ENCODE measurements around the gene CTNNA2.

The CTNNA2 gene

DNA sequence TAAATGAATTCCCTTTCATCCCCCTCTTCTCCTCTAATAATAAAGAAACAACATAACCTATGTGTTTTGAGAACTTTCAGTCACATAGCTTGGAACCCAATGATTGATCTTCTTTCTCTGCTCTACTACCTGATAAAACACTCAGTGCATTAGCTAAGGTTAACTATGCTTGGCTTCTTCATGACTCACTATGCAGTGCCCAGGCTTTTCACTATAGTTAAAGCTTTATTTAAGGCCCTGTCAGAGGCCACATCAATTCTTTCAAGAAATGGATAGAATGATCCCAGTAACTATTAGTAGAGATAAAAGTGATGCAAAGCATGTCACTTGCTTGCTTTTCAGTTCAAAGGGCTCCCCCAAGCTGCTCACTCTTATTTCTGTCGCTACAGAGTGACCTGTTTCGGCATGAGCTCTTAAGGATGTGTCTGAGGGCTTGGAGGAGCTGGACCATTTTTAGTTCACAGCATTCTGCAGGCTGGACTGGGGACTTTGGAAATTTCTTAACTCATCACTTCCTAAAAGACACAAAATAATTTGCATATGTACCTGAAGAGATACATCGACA, 407.7 kb downstream of the CTNNA2 start:
- Mint-ChIP-seq H3K9me3 (no peaks in the 10 kb centered on the region), H3K4me3 (no peak overlapping the region), H3K27ac (no peak overlapping the region), H3K36me3 (no peaks in the 10 kb centered on the region), H3K27me3 (no peaks in the 10 kb centered on the region), H3K4me1 (no peaks in the 10 kb centered on the region)
- ATAC-seq = no peak

DNA sequence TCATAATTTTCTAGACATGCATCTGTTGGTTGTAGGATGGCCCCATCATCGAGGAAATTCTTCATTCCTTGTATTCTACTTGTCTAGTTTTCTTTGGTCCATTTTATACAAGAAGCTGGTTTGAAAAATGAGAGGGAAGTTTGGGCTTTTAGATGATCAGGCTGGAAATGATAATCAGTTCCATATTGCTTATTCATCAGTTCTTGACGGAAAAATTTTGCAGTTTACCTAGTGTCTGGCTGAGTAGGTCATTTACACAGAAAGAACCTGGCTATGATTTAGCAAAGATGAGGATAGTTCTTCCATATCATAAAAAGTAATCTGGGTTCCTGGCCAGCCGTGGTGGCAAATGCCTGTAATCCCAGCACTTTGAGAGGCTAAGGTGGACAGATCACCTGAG, 416.8 kb downstream of the CTNNA2 start:
- ATAC-seq = no peak
- Mint-ChIP-seq H3K27ac (no peak overlapping the region), H3K4me1 (no peaks in the 10 kb centered on the region), H3K27me3 (no peaks in the 10 kb centered on the region), H3K9me3 (no peaks in the 10 kb centered on the region), H3K4me3 (no peak overlapping the region), H3K36me3 (no peaks in the 10 kb centered on the region)

DNA sequence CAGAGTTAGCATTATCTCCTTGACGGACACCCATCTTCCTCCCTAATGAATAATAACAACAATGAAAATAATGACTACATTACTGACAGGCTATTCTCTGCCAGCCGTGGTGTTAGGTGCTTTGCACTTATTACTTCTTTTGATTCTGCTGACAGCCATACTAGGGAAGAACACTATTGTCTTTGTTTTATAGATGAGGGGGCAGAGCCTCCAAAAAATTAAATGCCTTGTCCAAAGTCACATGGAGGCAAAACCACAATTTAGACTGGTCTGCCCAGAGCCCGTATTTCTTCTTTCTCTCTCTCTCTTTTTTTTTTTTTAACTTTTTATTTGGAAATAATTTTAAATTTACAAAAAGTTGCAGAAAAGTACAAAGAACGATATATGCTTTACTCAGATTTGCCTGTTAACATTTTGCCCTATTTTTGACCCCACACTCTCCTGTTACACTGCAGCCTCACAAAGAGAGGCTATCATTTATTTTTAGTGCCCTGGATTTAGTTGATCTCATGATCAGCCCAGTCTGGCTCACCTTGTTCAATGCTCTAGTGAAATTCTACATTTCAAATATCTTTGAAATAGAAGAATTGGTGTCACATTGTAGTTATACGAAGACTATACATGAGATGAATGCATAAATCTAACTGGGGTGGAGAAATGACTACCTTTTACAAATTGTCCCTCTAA, 422.3 kb downstream of the CTNNA2 start:
- Mint-ChIP-seq H3K4me3 (no peak overlapping the region), H3K4me1 (peaks cover 6% of the 10 kb centered on the region), H3K9me3 (no peaks in the 10 kb centered on the region), H3K36me3 (no peaks in the 10 kb centered on the region), H3K27me3 (no peaks in the 10 kb centered on the region), H3K27ac (no peak overlapping the region)
- ATAC-seq = no peak

DNA sequence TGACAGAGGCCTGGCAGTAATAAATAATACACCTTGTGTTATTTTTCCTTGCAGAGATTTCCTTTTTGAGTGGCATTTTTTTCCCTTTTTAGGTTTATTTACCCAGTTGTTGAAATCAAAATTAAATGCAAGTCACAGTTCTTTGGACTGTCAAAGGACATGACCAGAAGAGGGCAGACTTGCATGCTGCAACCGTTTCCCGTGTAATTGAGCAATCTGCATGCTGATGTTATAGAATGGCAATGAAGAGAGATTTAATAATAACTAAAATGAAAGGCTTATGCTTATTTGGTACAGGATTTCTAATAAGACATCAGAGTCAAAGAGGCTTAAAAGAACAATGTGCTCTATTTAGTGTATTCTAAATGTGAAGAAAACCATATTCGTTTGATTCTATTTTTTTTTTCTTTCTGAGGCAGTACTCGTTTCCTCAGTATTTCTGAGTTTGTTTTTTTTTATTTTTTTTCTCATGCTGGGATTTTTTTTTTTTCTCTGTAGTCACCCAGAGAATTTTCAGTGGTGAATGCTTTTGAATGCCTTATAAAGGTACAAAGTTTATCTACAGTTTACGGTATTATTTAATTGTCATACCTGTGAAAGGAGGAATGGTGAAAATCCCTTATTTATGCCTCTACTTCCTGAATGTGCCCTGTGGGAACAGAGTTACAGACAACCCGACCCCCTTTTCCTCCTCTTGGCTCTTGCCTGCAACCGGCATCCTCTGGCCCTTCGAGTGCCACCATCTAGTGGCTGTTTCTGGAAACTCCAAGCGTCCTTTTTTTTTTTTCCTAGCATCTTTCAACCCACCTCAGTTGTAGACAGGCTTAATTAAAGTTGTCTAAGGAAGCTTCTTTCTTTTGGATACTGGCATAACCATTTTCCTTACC, 423.2 kb downstream of the CTNNA2 start:
- Mint-ChIP-seq H3K36me3 (no peaks in the 10 kb centered on the region), H3K27ac (no peak overlapping the region), H3K27me3 (no peaks in the 10 kb centered on the region), H3K9me3 (no peaks in the 10 kb centered on the region), H3K4me3 (no peak overlapping the region), H3K4me1 (peaks cover 6% of the 10 kb centered on the region)
- ATAC-seq = no peak

DNA sequence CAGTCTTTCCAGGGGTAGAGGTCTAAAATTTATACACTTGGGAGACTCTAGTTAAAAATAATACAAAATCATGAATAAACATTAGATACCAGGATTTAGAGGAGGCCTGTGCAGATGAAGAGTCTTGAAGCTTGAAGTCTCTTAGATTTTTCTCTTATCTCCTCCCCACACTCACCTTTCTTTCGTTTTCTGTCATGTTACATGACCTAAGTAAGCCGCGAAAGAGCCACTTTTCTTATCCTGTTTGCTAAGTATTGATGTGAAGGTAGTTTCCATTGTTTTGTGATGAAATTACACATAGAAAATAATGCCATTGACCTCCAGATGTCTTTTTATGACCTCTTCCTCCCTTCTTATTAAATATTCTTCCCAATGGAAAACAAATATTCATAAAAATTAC, 423.9 kb downstream of the CTNNA2 start:
- H3K36me3 Mint-ChIP-seq = no peaks in the 10 kb centered on the region
- no peak overlapping the region for H3K4me3 Mint-ChIP-seq

DNA sequence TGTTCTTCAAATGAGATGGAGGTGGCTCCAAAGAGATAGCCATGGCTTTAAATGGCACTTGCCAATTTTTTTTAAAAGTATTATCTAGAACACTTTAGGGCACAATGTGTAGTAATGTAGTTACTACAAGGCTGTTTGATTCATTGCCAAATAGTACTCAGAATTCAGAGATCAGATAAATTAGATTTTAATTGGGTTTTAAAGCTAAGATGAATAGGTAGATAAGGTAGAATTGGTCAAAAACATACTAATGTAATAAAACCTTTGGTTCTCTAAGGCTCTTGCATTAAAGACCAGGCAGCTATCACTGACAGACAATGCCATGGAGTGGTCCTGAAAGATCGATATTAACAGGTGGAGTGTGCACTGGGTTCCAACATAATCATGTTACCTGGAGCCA, 425.8 kb downstream of the CTNNA2 start:
- Mint-ChIP-seq H3K4me3 (no peak overlapping the region), H3K9me3 (no peaks in the 10 kb centered on the region), H3K27me3 (no peaks in the 10 kb centered on the region), H3K4me1 (peaks cover 6% of the 10 kb centered on the region), H3K27ac (no peak overlapping the region), H3K36me3 (no peaks in the 10 kb centered on the region)
- ATAC-seq = no peak

More for the DNA sequence above, 423.9 kb downstream of the CTNNA2 start:
- H3K27me3 Mint-ChIP-seq = no peaks in the 10 kb centered on the region
- H3K4me1 Mint-ChIP-seq = peaks cover 6% of the 10 kb centered on the region
- H3K9me3 Mint-ChIP-seq = no peaks in the 10 kb centered on the region
- no peak overlapping the region for H3K27ac Mint-ChIP-seq
- no peak for ATAC-seq

DNA sequence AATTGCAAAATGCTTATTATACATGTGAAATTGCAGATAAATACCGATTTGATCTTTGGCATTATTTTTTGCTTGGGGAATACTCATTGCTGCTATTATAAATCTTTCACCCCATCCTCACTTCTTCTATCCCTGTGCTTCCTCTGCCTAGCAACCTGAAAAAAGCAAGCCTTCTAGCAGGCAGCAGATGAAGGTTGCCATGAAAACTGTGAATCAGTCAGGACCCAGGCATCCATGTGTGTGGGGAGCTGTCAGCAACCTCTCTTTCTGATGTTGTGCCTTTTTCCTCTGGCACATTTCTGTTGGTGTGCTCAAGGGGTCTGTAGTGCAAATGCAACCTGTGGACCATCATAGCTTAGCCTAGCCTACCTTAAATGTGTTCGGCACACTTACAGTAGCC, 427.5 kb downstream of the CTNNA2 start:
- Mint-ChIP-seq H3K27ac (no peak overlapping the region), H3K4me3 (no peak overlapping the region), H3K36me3 (no peaks in the 10 kb centered on the region), H3K27me3 (no peaks in the 10 kb centered on the region), H3K4me1 (peaks cover 6% of the 10 kb centered on the region), H3K9me3 (no peaks in the 10 kb centered on the region)
- no peak for ATAC-seq

DNA sequence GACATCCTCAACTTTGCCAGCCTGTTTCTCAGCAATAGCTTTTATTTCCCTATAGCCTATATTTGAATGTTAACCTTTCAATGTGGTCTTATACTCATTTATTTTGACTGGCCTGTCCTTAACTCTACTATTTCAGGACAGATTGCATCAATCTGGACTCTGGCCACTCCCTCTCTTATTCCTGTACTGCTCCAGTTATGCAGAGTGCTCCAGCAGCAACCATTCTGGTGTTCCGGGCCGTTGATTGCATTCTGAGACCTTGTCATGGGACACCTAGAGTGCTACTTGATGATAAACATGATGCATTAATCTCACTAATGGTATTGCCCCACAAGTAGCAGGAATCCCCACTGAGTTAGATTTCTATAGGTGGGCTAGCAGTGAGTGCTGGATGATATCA, 428.3 kb downstream of the CTNNA2 start:
- no peak for ATAC-seq
- no peaks in the 10 kb centered on the region for H3K36me3 Mint-ChIP-seq
- H3K27me3 Mint-ChIP-seq = no peaks in the 10 kb centered on the region
- H3K9me3 Mint-ChIP-seq = no peaks in the 10 kb centered on the region
- H3K4me3 Mint-ChIP-seq = no peak overlapping the region
- H3K4me1 Mint-ChIP-seq = peaks cover 4% of the 10 kb centered on the region
- H3K27ac Mint-ChIP-seq = no peak overlapping the region

DNA sequence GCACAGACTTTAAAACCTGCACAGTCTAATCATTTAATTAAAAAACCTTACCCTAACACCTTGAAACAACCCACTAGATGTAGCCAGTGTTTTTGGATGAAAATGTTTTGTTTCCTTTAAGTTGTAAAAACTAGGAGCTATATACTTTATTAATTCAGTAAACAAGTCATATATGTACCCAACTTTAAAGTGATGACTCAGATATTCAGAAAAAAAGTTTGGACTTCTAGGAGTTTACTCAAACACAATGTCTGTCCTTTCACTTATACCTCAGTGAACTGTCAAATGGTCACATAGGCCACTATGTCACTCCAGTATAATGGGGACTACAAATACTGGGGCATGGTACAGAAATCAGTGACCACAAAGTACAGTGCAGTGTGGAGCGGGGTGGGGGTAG, 431.4 kb downstream of the CTNNA2 start:
- Mint-ChIP-seq H3K36me3 (no peaks in the 10 kb centered on the region), H3K4me1 (no peaks in the 10 kb centered on the region), H3K27ac (no peak overlapping the region), H3K4me3 (no peak overlapping the region), H3K27me3 (no peaks in the 10 kb centered on the region), H3K9me3 (no peaks in the 10 kb centered on the region)
- no peak for ATAC-seq

DNA sequence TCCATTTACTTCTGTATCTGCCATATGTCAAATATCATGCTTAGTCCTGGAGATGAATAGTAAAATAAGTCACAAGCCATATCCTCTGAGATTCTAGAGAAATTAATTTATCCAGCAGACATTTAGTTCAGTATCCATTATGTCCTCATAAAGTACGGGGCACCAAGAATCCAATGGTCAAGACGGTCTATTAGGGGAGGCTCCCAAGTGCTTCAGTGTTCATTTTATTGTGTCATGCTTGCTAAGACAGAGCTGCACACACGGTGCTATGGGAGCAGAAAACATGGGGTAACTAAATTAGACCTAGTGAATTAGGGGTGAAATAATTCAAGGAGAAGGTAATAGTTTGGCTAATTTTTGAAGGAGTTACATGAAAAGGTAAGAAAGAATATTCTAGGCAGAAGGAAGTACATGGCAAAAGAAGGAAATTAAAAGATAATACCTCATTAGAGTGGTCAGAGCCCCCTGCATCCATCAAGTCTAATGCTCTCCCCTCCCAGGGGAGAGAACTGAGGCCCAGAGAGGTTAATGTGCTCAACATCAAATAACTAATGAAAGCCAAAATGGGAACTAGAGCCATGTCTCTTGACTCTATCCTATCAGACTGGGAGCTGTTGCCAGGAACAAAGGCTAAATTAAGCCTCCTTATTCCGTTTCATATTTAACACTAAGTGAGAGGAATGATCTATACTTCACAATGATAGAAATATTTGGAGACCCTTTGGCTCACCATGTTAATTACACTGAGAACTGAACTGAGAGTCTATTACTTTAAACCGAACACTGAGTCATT, 433.0 kb downstream of the CTNNA2 start:
- no peaks in the 10 kb centered on the region for H3K4me1 Mint-ChIP-seq
- no peak overlapping the region for H3K4me3 Mint-ChIP-seq
- ATAC-seq = no peak
- H3K36me3 Mint-ChIP-seq = no peaks in the 10 kb centered on the region
- H3K27ac Mint-ChIP-seq = no peak overlapping the region
- H3K27me3 Mint-ChIP-seq = no peaks in the 10 kb centered on the region
- H3K9me3 Mint-ChIP-seq = no peaks in the 10 kb centered on the region

DNA sequence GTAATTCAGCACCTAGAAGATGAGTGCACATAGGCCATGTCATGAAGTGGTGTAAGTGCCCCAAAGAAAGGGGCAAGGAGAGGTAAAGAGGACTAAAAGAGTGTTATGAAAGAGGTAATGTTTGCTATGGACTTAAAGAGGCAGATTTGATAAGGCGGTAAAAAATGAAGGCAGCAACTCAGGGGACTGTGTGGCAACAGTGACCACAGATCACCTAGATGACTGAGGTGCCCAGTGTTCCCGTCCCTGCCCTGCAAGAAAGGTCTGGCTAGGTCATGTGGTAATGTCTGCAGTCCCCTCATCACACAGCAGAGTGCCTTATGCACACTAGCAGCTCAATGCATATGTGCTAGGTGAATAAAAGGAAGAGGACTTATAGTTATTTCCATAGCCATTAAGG, 434.9 kb downstream of the CTNNA2 start:
- Mint-ChIP-seq H3K36me3 (no peaks in the 10 kb centered on the region), H3K4me1 (no peaks in the 10 kb centered on the region), H3K27ac (no peak overlapping the region), H3K27me3 (no peaks in the 10 kb centered on the region), H3K9me3 (no peaks in the 10 kb centered on the region), H3K4me3 (no peak overlapping the region)
- no peak for ATAC-seq

DNA sequence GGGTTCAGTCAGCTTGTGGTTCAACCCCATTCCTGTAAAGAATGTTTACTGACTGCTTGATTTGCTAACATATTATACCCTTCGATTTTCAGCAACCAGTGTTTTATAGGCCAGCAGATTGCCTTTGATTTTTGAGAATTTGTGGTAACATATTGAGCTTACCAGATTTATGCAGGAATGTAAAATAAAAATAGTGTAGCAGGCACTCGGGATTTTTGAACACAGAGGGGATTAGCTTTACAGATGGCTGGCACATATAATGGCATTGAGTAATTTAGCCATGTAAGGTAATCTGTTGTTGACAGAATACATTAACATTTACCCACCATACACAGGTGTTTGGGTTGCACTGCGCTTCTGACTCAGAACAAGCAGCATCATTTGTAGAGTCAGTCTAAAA, 437.7 kb downstream of the CTNNA2 start:
- Mint-ChIP-seq H3K4me3 (no peak overlapping the region), H3K36me3 (no peaks in the 10 kb centered on the region), H3K27me3 (no peaks in the 10 kb centered on the region), H3K27ac (no peak overlapping the region), H3K9me3 (peaks cover 3% of the 10 kb centered on the region), H3K4me1 (no peaks in the 10 kb centered on the region)
- no peak for ATAC-seq

DNA sequence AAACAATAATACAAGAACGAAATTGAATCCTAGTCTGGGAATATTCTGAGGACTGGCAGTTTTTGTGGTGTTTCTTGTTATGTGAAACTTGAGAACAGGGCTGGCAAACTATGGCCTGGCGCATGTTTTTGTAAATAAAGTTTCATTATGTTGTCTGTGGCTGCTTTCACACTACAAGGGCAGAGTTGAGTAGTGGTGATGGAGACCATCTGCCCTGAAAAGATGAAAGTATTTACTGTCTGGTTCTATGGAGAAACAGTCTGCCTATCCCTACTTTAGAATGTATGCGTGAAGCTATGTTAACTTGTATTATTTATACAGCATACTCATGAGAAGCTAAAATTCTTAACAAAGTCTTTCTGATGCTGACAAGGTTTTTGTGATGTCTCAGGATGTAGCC, 439.8 kb downstream of the CTNNA2 start:
- no peak overlapping the region for H3K4me3 Mint-ChIP-seq
- H3K9me3 Mint-ChIP-seq = peaks cover 3% of the 10 kb centered on the region
- no peaks in the 10 kb centered on the region for H3K27me3 Mint-ChIP-seq
- H3K36me3 Mint-ChIP-seq = no peaks in the 10 kb centered on the region
- no peaks in the 10 kb centered on the region for H3K4me1 Mint-ChIP-seq
- no peak overlapping the region for H3K27ac Mint-ChIP-seq
- no peak for ATAC-seq

DNA sequence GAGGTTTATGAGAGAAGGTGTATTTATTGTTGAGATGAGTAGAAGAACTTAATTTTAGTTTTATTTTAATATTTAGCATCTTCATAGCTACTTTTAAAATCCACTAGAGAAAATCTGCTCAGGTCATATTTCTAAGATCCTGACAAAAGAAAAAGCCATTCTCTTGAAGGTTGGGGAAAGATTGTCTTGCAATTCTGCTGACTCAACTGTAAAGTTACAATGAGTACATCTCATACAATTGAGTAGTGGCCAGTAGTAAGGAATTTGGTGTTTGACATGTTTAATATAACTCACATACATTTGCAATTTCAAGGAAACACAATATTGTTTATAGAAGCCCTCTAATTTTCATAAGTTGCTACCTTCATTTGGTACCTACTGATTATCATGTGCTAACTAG, 447.2 kb downstream of the CTNNA2 start:
- H3K4me3 Mint-ChIP-seq = no peak overlapping the region
- no peaks in the 10 kb centered on the region for H3K27me3 Mint-ChIP-seq
- no peaks in the 10 kb centered on the region for H3K9me3 Mint-ChIP-seq
- no peaks in the 10 kb centered on the region for H3K4me1 Mint-ChIP-seq
- no peak for ATAC-seq
- no peak overlapping the region for H3K27ac Mint-ChIP-seq
- no peaks in the 10 kb centered on the region for H3K36me3 Mint-ChIP-seq

DNA sequence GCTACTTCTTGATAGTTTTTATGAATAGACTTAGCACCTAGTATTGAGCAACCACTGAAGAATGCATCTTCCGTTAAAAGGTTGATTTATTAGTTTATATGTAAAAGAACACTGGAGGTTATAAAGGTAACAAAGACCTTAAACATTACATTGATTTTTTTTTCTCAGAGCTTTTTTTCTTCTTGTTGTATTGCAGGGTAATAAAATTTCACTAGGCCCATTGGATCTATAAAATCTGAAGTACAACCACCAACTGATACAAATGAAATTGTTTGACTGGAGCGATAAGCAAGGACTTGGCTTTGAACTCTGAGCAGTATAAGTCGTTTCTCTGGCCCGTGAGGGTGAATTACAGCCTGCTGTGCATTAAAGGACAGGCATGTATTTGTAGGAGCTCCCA, 447.7 kb downstream of the CTNNA2 start:
- H3K9me3 Mint-ChIP-seq = no peaks in the 10 kb centered on the region
- H3K4me3 Mint-ChIP-seq = no peak overlapping the region
- H3K27me3 Mint-ChIP-seq = no peaks in the 10 kb centered on the region
- H3K4me1 Mint-ChIP-seq = no peaks in the 10 kb centered on the region
- H3K36me3 Mint-ChIP-seq = no peaks in the 10 kb centered on the region
- H3K27ac Mint-ChIP-seq = no peak overlapping the region
- no peak for ATAC-seq

Measured in stimulated activated memory B cell treated with anti-CD40 and anti-IgM and Interleukin-4, amounts not matched to agents 10 μg/mL and 1 μg/mL and 100 μg/mL, for 72 hours (primary cell).